C4-2B (cell line): ENCODE data around the gene TMEM95.

ENCODE experiments used
- CTCF ChIP-seq: fragments of 450-650 bp; conservative IDR thresholded peaks from 2 replicates; pipeline ENCODE4 v1.5.1; 2017; ENCODE audit warnings: mild to moderate bottlenecking
- ZFX ChIP-seq: fragments of 450-650 bp; IDR thresholded peaks from 2 replicates; pipeline ENCODE4 v1.6.1; 2017

- TF ChIP-seq CTCF, result no peak
- TF ChIP-seq ZFX, result no peak
Observed at GRCh38 chr17:7393613-7394451, 38.9 kb downstream of the TMEM95 start.
